Stomach smooth muscle (tissue), 2 donors: ENCODE data around the gene OTUB1.
"Not testable (repeated sequence)": the region's sequence is repeated elsewhere in the genome, so short reads cannot be mapped to it uniquely, and the experiment has no call there.

Source experiments
- H3K27ac ChIP-seq: one replicate; pipeline ENCODE4 v1.7.0; 2013; ENCODE audit warnings: mild to moderate bottlenecking, low read length, inconsistent platforms
- H3K27me3 ChIP-seq, 2 donors: one replicate each; pipeline ENCODE4 v1.7.0; 2013; ENCODE audit warnings: low read length in 2 of 2; ENCODE audit not compliant: insufficient read depth in 2 of 2, control insufficient read depth in 1 of 2
- H3K36me3 ChIP-seq, 2 donors: one replicate each; pipeline ENCODE4 v1.7.0; 2013; ENCODE audit warnings: low read length in 2 of 2; ENCODE audit not compliant: control insufficient read depth in 2 of 2, insufficient read depth in 2 of 2
- H3K4me1 ChIP-seq: one replicate; pipeline ENCODE4 v1.7.0; 2013; ENCODE audit warnings: low read length; ENCODE audit not compliant: control insufficient read depth, insufficient read depth
- H3K4me3 ChIP-seq, 2 donors: one replicate each; pipeline ENCODE4 v1.7.0; 2013; ENCODE audit warnings: low read length in 2 of 2
- H3K9ac ChIP-seq, 2 donors: one replicate each; pipeline ENCODE4 v1.7.0; 2013; ENCODE audit warnings: low read length in 2 of 2, mild to moderate bottlenecking in 1 of 2
- H3K9me3 ChIP-seq, 2 donors: one replicate each; pipeline ENCODE4 v1.7.0; 2013; ENCODE audit warnings: low read length in 2 of 2; ENCODE audit not compliant: control insufficient read depth in 2 of 2
- donor health status: healthy.
- donor health status: Pancreatic carcinoma.

OTUB1 gene

DNA sequence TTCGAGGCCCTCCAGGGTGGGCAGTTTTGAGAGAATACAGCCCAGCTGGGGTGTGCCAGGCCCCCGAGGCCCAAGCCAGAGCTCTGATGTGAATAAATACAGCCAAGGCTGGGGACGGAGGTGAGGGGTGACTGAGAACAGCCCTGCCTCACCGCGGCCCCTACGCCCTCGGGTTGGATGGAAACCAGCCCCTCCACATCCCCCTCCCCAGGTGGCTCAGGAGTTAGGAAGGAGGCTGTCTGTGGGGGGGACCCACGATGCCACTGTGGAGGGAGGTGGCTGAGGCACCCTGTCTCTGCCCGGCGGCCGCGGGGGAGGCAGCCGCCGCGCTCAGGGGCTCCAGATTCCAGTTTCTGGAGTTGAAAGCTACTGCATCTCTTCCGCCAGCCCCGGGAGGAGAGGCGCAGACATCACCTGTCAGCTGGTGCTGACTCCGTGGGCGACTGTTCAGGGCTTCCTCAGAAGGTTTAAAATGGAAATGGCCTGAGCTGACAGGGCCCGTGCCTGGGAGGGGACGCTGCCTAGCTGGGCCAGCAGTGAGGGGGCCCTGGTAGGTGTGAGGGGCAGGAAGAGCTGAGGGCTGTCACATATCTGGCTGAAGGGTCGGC, 50.9 kb downstream of the OTUB1 start:
- H3K27me3 ChIP-seq, result no peaks in the 10 kb centered on the region
- peaks cover 20% of the 10 kb centered on the region for H3K4me1 ChIP-seq
- no peaks in the 10 kb centered on the region for H3K36me3 ChIP-seq
- H3K9me3 ChIP-seq, result no peaks in the 10 kb centered on the region
- peak overlapping the region; percentile 53 for H3K27ac ChIP-seq
- H3K9ac ChIP-seq, result peak overlapping the region; percentile 21 to 51
- H3K4me3 ChIP-seq, result peak overlapping the region; percentile 53 to 74

DNA sequence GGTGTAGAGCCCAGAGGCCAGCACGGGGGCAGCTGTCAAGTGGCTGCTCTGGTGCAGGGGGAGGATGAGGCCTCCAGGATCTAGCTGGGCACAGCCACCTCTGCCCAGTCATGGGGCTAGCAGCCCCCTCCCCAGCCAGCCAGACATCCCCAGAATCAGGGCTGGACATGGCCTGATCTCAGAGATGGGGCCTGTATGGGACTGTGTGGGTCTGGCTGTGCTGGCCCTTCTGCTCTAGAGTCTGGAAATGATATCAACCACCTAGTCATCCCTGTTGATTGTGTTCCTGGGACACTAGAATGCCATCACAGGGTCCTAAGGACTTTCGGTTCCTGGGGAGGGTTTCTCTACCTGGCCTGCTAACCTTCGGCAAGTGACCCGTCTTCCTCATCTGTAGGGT, 52.3 kb downstream of the OTUB1 start:
- Histone ChIP-seq H3K36me3 (no peaks in the 10 kb centered on the region), H3K4me1 (peaks cover 20% of the 10 kb centered on the region), H3K9ac (no peak overlapping the region)

DNA sequence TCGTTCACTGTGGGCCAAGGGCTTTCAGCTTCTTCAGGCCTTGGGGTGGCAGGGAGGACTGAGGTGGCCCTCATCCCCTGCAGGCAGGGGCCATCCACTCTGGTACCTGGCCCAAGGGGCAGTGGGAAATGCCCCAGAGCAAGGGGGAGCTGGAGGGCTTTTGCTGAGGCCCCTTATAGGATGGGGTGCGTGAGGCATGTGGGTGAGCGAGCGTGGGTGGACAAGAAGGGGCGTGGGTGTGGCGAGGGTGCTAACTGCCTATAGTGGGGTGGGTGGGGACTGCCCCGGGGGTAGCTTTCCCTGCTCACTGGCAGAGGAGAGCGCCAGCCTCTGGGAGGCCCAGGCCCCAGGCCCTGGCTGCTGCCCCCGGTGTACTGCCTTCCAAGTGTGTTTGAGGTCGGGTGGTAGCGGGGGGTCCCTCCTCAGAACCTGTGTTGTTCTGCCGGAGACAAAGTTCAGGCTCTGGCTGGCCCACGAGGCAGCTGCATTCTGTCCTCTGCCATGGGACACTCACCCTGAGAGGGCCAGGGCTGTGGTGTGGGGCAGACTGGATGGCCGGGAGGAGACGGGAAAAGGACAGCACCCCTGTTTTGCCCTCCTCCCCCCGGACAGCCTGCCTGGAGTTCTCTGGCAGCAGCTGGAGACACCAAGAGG, 52.9 kb downstream of the OTUB1 start:
- Histone ChIP-seq H3K4me1 (peaks cover 20% of the 10 kb centered on the region), H3K36me3 (no peaks in the 10 kb centered on the region), H3K27ac (no peak overlapping the region), H3K4me3 (no peak overlapping the region), H3K27me3 (no peaks in the 10 kb centered on the region), H3K9me3 (no peaks in the 10 kb centered on the region), H3K9ac (no peak overlapping the region)

More for the DNA sequence above, 52.3 kb downstream of the OTUB1 start:
- Histone ChIP-seq H3K27ac (no peak overlapping the region), H3K27me3 (no peaks in the 10 kb centered on the region), H3K9me3 (no peaks in the 10 kb centered on the region), H3K4me3 (no peak overlapping the region)

DNA sequence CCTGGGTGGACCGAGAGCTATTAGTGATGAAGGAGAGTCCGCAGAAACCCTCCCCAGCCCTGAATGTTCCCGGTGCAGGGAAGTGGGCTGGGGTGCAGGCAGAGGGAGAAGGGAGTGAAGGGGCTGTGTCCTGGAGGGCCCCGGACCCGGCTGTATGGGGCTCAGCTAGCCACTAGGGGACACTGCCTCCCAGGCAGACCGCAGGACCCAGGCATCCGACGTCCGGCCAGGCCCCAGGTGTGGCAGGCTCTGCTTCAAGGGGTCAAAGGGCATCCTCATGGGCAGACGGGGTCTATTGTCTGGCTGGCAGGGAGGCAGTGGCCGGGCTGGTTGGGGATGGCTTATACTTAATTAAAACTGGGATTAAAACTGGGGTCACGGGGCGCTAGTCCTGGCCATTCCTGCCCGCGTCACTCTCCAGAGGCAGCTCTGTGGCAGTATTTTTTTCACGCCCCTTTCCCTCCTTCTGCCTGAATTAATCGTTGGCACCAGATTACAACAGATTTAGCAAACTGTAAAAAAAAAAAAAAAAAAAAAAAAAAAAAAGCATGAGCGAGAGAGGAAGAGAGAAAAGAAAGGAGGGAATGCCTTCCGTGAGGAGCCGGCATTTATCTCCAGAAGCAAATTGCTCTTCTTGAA, 54.6 kb downstream of the OTUB1 start:
- Histone ChIP-seq H3K4me1 (peaks cover 24% of the 10 kb centered on the region), H3K36me3 (no peaks in the 10 kb centered on the region), H3K27me3 (no peaks in the 10 kb centered on the region), H3K9ac (no peak overlapping the region), H3K9me3 (no peaks in the 10 kb centered on the region), H3K4me3 (no peak overlapping the region), H3K27ac (no peak overlapping the region)

DNA sequence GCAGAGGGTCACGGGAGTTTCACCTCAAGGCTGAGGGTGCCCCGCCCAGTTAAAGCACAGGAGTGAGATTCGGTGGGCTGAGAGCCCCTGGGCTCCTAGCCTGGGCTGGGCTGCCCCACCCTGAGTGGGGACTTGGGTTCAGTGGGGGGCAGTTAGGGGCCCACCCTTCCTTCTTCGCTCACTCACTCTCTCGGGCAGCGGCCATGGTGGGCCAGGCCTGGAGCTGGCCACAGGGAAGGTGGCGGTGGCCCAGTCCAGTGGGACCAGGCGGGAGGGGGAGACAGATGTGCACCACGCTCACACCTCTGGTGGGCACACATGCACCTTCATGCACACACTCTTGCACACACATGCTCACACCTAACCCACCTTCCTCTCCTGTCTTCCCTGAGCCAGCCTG, 55.6 kb downstream of the OTUB1 start:
- H3K27ac ChIP-seq, result no peak overlapping the region
- no peaks in the 10 kb centered on the region for H3K9me3 ChIP-seq
- H3K4me1 ChIP-seq, result peaks cover 21% of the 10 kb centered on the region
- no peaks in the 10 kb centered on the region for H3K36me3 ChIP-seq
- H3K4me3 ChIP-seq, result no peak overlapping the region
- H3K9ac ChIP-seq, result no peak overlapping the region
- H3K27me3 ChIP-seq, result no peaks in the 10 kb centered on the region

DNA sequence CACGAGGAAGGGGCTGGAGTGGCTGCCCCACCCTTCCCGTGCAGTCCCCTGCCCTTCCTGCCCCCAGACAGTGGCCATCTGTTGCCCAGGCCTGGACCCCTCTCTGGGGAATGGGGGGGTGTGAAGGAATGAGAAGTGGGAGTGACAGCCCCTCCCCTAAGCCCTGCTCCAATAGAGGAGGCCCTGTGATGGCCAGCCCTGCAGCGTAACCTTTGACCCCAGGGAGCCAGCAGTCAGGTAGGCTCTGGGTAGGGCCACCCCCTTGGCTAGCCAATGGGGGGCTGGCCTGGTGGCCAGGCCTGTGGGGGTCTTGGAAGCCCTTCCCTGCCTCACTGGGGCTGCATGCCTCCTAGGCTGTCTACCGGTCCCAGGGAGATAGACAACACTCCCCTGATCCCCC, 56.1 kb downstream of the OTUB1 start:
- no peaks in the 10 kb centered on the region for H3K9me3 ChIP-seq
- no peak overlapping the region for H3K27ac ChIP-seq
- no peak overlapping the region for H3K4me3 ChIP-seq
- H3K4me1 ChIP-seq, result peaks cover 20% of the 10 kb centered on the region
- no peaks in the 10 kb centered on the region for H3K36me3 ChIP-seq
- H3K27me3 ChIP-seq, result no peaks in the 10 kb centered on the region
- no peak overlapping the region for H3K9ac ChIP-seq

DNA sequence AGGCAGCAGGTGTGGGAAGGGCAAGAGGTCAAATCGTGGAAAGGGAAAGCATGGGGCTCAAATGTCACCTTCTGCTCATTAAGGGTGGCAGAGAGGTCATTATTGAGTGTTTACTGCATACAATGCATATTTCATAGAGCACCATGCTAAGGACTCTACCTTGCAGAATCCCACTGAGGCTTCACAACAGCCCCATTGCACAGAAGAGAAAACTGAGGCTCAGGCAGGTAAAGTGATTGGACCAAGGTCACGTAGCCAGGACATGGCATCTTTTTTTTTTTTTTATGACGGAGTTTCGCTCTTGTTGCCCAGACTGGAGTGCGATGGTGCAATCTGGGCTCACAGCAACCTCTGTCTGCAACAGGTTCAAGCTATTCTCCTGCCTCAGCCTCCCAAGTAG, 57.3 kb downstream of the OTUB1 start:
- H3K36me3 ChIP-seq, result no peaks in the 10 kb centered on the region
- H3K4me1 ChIP-seq, result peaks cover 14% of the 10 kb centered on the region
- H3K9me3 ChIP-seq, result no peaks in the 10 kb centered on the region
- H3K9ac ChIP-seq, result no peak overlapping the region
- no peak overlapping the region for H3K27ac ChIP-seq
- no peak overlapping the region for H3K4me3 ChIP-seq
- no peaks in the 10 kb centered on the region for H3K27me3 ChIP-seq

DNA sequence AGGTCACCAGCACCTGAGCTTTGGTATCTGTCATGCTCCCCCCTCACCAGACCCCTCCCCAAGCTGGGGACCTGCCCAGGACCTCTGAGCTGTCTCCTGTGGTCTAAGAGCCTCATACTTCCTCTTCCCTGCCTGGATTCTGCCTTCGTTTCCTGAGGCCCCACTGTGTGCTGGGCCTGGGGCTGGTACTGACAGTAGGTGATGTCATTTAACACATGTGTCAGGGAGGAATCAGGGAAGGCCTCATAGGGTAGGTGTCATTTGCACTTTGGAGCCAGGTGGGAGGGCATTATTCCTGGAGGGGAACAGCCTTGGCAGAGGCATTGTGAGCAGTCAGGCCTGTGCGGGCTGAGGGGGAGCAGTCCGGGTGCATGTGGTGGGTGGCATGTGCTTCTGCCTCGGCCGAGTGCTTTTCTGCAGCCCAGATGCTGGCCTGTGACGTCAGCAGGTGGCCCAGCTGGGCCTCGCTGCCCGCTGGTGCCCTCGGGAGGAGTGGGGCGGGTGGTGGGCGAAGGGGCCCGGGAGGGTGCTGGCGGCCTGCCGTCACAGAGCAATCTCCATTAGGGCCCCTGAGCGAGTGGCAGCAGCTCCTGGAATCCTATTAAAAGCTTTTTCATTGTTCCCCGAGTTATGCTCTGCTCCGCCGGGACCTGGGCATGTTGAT, 58.6 kb downstream of the OTUB1 start:
- Histone ChIP-seq H3K27ac (no peak overlapping the region), H3K27me3 (no peaks in the 10 kb centered on the region), H3K9me3 (no peaks in the 10 kb centered on the region), H3K4me3 (no peak overlapping the region), H3K9ac (no peak overlapping the region), H3K36me3 (no peaks in the 10 kb centered on the region), H3K4me1 (peaks cover 14% of the 10 kb centered on the region)

DNA sequence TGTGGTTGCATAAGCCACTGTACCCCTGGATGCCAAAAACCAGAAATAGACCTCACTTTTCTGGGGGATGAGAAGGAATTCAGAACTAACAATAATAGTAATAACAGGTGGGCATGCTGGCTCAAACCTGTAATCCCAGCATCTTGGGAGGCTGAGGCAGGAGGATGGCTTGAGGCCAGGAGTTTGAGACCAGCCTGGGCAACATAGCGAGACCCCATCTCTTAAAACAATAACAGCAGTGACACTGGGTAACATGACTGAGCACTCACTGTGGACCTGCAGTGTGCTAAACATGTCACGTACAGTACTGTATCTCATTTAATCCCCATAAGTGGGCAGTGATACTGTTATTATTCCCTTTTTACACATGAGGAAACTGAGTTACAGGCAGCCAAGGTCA, 59.5 kb downstream of the OTUB1 start:
- Histone ChIP-seq H3K4me3 (no peak overlapping the region), H3K4me1 (peaks cover 14% of the 10 kb centered on the region), H3K9me3 (no peaks in the 10 kb centered on the region), H3K9ac (no peak overlapping the region), H3K27ac (no peak overlapping the region), H3K27me3 (no peaks in the 10 kb centered on the region), H3K36me3 (no peaks in the 10 kb centered on the region)

DNA sequence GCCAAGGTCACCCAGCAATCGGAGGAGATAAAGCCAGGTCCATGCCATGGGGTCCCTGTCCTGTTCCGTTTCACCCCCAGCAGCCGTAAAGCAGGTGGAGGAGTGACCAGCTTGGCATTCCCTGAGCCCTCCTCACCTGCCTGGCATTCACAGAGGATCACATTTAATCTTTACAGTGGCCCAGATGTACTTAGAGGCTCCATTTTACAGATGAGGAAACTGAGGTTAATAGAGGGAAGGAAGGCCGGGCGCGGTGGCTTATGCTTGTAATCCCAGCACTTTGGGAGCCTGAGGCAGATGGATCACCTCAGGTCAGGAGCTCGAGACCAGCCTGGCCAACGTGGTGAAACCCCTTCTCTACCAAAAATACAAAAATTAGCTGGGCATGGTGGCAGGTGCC, 61.1 kb downstream of the OTUB1 start:
- H3K9ac ChIP-seq, result not testable (repeated sequence)

More for the DNA sequence above, 61.1 kb downstream of the OTUB1 start:
- not testable (repeated sequence) for H3K27ac ChIP-seq, H3K27me3 ChIP-seq, H3K9me3 ChIP-seq, H3K4me3 ChIP-seq, H3K36me3 ChIP-seq
- peaks cover 14% of the 10 kb centered on the region for H3K4me1 ChIP-seq
